Right lobe of liver (tissue), 4 donors: Measurements from ENCODE around the gene BLTP2.

ENCODE experiments used
- CTCF ChIP-seq, 4 donors: fragments of 200-600 bp in 3 of 4; fragments of 450-650 bp in 1 of 4; IDR thresholded peaks; one replicate each; pipeline versions ENCODE4 v1.5.1 to v1.8.0; 2016 to 2022; ENCODE audit warnings: antibody characterized with exemption in 4 of 4, mild to moderate bottlenecking in 2 of 4
- POLR2A ChIP-seq: fragments of 450-650 bp; IDR thresholded peaks from one replicate; pipeline ENCODE4 v1.6.1; 2017; ENCODE audit warnings: antibody characterized with exemption, mild to moderate bottlenecking
- donor health status: DM: no; HTN: no; CAD: no.
- donor health status: DM: no; HTN: no; CAD: no.
- donor health status: DM: no; HTN: yes; CAD: no.

- no peak for TF ChIP-seq CTCF (IDR thresholded peaks at IDR 0.05)
- no peak for TF ChIP-seq POLR2A
Observed at GRCh38 chr17:28624148-28624547, 20.8 kb downstream of the BLTP2 start.
